WTC11 (cell line): Measurements from ENCODE around the gene TH.

Experiments used
- GABPB1 ChIP-seq: sonication (generic); formaldehyde crosslinking; IDR thresholded peaks from 2 replicates; pipeline ENCODE4 v1.8.1; 2023; ENCODE audit warnings: mild to moderate bottlenecking, missing genetic modification reagents
- NFYB ChIP-seq: sonication (generic); formaldehyde crosslinking; conservative IDR thresholded peaks from 2 replicates; pipeline ENCODE4 v1.8.0; 2022; ENCODE audit warnings: low read depth, missing genetic modification reagents
- ZNF121 ChIP-seq: sonication (generic); formaldehyde crosslinking; IDR thresholded peaks from 2 replicates; pipeline ENCODE4 v1.8.0; 2023; ENCODE audit warnings: missing genetic modification reagents
- TF ChIP-seq, protein P1 (sequence below): fragments of 200-600 bp; IDR thresholded peaks from 2 replicates; pipeline ENCODE4 v1.8.0; 2022; ENCODE audit warnings: antibody characterized with exemption
- TF ChIP-seq, protein P2 (sequence below): sonication (generic); formaldehyde crosslinking; IDR thresholded peaks from 2 replicates; pipeline ENCODE4 v1.8.1; 2023; ENCODE audit warnings: mild to moderate bottlenecking, moderate library complexity, missing genetic modification reagents

DNA sequence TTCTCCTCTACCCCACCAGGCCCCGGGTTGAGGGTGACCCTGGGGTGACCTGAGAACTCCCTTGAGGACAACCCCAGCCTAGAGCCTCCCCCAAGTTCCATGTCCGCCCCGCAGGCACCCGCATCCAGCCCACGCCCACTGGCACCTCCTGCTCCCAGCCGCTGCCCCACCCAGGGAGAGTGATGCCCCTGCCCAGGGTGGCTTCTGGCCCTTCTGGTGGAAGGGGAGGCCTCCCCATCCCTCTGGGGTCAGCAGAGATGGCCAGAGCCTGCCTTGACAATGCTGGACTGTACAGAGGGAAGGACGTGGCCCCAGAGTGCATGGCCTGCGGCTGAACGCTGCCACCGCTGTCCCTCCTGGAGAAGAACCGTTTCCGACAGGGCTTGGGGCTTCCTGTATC, 1.1 kb upstream of the TH start:
- TF ChIP-seq, protein P1, sequence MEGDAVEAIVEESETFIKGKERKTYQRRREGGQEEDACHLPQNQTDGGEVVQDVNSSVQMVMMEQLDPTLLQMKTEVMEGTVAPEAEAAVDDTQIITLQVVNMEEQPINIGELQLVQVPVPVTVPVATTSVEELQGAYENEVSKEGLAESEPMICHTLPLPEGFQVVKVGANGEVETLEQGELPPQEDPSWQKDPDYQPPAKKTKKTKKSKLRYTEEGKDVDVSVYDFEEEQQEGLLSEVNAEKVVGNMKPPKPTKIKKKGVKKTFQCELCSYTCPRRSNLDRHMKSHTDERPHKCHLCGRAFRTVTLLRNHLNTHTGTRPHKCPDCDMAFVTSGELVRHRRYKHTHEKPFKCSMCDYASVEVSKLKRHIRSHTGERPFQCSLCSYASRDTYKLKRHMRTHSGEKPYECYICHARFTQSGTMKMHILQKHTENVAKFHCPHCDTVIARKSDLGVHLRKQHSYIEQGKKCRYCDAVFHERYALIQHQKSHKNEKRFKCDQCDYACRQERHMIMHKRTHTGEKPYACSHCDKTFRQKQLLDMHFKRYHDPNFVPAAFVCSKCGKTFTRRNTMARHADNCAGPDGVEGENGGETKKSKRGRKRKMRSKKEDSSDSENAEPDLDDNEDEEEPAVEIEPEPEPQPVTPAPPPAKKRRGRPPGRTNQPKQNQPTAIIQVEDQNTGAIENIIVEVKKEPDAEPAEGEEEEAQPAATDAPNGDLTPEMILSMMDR: no peak
- TF ChIP-seq, protein P2, sequence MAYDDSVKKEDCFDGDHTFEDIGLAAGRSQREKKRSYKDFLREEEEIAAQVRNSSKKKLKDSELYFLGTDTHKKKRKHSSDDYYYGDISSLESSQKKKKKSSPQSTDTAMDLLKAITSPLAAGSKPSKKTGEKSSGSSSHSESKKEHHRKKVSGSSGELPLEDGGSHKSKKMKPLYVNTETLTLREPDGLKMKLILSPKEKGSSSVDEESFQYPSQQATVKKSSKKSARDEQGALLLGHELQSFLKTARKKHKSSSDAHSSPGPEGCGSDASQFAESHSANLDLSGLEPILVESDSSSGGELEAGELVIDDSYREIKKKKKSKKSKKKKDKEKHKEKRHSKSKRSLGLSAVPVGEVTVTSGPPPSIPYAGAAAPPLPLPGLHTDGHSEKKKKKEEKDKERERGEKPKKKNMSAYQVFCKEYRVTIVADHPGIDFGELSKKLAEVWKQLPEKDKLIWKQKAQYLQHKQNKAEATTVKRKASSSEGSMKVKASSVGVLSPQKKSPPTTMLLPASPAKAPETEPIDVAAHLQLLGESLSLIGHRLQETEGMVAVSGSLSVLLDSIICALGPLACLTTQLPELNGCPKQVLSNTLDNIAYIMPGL (CRISPR knock-in tag): no peak
- TF ChIP-seq GABPB1 (CRISPR knock-in tag) (no peak), NFYB (CRISPR knock-in tag) (no peak), ZNF121 (CRISPR knock-in tag) (no peak)
